ENCODE results near the gene FAM114A2.

DNA sequence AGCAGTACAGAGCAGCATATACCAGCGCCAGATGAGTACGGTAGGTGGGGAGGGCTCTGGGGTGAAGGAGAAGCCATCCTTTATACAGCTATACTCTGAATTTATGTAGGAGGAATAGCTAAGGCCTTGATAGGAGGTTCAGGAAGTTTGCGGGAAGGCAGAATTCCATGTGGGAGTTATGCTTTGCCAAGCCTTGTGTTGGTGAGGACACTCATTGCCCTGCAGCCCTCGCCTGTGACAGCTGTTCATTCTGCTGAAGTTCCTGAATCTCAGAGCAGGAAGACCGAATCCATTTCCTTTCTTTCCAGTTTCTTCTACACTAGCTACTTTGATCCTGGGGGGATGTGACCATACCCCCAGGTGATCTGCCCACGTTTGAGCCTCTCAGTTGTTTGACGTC lies 7.8 kb upstream of the FAM114A2 start:
- TF ChIP-seq POLR2A (IDR thresholded peaks at IDR 0.05) = no peak
- TF ChIP-seq, protein P1, sequence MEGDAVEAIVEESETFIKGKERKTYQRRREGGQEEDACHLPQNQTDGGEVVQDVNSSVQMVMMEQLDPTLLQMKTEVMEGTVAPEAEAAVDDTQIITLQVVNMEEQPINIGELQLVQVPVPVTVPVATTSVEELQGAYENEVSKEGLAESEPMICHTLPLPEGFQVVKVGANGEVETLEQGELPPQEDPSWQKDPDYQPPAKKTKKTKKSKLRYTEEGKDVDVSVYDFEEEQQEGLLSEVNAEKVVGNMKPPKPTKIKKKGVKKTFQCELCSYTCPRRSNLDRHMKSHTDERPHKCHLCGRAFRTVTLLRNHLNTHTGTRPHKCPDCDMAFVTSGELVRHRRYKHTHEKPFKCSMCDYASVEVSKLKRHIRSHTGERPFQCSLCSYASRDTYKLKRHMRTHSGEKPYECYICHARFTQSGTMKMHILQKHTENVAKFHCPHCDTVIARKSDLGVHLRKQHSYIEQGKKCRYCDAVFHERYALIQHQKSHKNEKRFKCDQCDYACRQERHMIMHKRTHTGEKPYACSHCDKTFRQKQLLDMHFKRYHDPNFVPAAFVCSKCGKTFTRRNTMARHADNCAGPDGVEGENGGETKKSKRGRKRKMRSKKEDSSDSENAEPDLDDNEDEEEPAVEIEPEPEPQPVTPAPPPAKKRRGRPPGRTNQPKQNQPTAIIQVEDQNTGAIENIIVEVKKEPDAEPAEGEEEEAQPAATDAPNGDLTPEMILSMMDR (IDR thresholded peaks at IDR 0.05) = no peak

All from heart left ventricle (tissue), 13 donors.